HG03103 (cell line): Measurements from ENCODE around the gene MVD.
A peak's percentile ranks its signal among the peaks of the same experiment; 100 is the strongest.

Experiments used
- ATAC-seq: cut with Tn5 transposase; IDR thresholded peaks from one replicate; pipeline ENCODE4 v1.9.1; 2021; ENCODE audit warnings: low read depth; ENCODE audit not compliant: unreplicated experiment

The MVD gene

GRCh38 chr16:88658714-88659113 is 4.2 kb downstream of the MVD start:
- ATAC-seq = no peak

GRCh38 chr16:88657371-88657770 is 5.5 kb downstream of the MVD start:
- no peak for ATAC-seq

GRCh38 chr16:88656291-88656980 is 6.5 kb downstream of the MVD start:
- ATAC-seq = no peak

GRCh38 chr16:88655733-88656281 is 7.1 kb downstream of the MVD start:
- no peak for ATAC-seq

- no peak for ATAC-seq
Observed at GRCh38 chr16:88655053-88655732, 7.7 kb downstream of the MVD start.

- no peak for ATAC-seq
Observed at GRCh38 chr16:88654363-88655052, 8.4 kb downstream of the MVD start.

- no peak for ATAC-seq
Observed at GRCh38 chr16:88653596-88654362, 9.1 kb downstream of the MVD start.

- no peak for ATAC-seq
Observed at GRCh38 chr16:88653101-88653500, 9.8 kb downstream of the MVD start.

GRCh38 chr16:88652762-88653063 is 10.2 kb downstream of the MVD start:
- no peak for ATAC-seq

- no peak for ATAC-seq
Observed at GRCh38 chr16:88651989-88652761, 10.7 kb downstream of the MVD start.

GRCh38 chr16:88651276-88651988 is 11.5 kb downstream of the MVD start:
- ATAC-seq = peak; percentile 65

GRCh38 chr16:88650749-88651275 is 12.1 kb downstream of the MVD start, which contains the start of gene CYBA:
CYBA (minus strand) TSS chr16:88651053; CDS start chr16:88651013, 40 bp downstream.
- ATAC-seq = peak; percentile 67

- peak; percentile 2 for ATAC-seq
Observed at GRCh38 chr16:88649924-88650748, 12.8 kb downstream of the MVD start.

GRCh38 chr16:88649195-88649923 is 13.5 kb downstream of the MVD start:
- no peak for ATAC-seq

GRCh38 chr16:88647178-88648070 is 15.5 kb downstream of the MVD start:
- no peak for ATAC-seq

GRCh38 chr16:88646345-88647034 is 16.4 kb downstream of the MVD start:
- no peak for ATAC-seq
